ENCODE measurements around the gene CCPG1.

Gene CCPG1

DNA sequence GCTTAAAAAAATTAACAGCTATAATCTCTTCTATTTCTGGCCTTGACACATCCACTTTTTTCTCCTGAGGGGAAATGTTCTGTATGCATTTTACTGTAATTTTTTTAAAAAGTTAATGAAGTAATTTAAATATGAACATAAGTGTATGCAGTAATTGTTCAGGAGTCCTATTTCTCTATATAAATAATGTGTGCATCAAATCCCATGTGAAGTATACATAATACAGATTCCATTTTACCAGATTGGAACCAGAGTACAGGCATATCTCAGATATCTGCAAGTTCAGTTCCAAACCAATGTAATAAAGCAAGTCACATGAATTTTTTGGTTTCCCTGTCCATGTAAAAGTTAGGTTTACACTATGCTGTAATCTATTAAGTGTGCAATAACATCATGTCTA lies 26.6 kb downstream of the CCPG1 start:
- DNase-seq (ENCODE audit: low read depth) = no peak

DNA sequence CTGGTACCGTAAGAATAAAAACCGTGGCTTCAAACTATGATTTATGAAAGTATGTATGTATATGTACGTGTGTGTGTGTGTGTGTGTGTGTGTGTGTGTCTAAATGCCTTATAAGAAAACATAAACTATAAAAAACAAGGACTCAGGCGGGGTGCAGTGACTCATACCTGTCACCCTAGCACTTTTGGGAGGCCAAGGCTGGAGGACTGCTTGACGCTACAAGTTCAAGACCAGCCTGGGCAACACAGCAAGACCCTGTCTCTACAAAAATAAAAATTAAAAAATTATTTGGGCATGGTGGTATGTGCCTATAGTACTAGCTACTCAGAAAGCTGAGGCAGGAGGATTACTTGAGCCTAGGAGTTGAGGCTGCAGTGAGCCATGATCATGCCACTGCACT lies 29.1 kb downstream of the CCPG1 start:
- no peak for DNase-seq (ENCODE audit: low read depth)

DNA sequence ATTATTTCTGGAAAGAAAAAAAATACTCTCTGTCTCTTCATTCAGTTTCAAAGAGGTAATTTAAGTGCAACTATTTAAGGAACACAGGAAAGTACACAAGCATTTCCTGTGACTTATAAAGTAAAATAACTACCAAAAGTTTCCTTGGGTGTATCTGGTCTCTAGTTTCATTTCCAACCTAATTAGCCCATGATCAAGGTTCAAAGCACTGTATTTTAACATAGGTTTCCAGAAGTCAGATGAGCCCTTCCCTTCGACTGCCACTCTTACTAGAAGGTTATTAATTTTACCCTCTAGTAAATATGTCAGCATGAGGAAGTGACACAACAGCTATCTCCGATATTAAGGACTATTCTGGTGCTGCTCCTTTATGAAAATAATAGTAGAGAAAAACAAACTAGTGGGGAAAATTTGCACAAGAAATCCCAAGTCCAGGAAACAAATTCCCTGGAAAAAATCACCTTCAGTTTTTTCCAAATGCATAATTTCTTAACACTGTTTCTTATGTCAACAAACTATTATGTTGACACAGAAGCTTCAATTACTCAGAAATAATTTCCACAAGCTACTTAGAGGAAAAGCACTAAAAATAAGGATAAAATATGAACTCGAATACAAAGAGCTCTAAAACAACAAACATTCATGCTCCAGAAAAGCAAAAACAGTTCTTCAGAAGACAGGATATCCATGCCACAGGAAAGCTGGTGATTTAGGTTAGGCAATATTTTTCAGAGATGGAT lies 35.3 kb downstream of the CCPG1 start:
- no peak for DNase-seq (ENCODE audit: low read depth)

DNA sequence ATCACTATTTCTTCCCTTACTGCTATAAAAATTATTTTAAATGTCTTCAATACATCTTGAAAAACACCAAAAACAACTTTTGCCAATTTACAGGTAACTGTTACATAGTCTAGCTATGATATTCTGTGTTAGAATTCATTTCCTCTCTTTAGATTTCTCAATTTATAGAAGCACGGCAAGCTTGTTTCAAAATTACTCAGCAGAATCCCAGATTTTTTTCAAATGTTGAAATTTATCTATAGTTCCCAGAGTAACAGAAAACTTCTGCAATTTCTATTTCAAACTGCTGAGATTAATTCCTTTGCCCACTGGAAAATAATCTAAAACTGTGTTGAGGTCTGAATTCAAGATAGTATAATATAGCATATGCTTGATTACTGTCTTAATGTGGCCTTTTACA lies 41.2 kb downstream of the CCPG1 start:
- no peak for DNase-seq (ENCODE audit: low read depth)

DNA sequence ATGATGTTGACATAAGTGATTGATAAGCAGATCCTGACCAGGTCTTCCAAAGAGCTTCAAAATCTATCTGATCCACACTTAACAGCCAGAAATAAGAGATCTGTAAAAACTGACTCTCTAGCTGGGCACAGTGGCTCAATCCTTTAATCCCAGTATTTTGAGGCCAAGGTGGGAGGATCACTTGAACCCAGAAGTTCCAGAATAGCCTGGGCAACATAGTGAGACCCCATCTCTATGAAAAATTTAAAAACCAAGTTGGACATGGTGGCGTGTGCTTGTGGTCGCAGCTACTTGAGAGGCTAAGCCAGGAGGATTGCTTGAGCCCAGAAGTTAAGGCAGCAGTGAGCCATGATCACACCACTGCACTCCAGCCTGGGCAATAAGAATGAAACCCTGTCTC lies 45.5 kb downstream of the CCPG1 start:
- no peak for DNase-seq (ENCODE audit: low read depth)

DNA sequence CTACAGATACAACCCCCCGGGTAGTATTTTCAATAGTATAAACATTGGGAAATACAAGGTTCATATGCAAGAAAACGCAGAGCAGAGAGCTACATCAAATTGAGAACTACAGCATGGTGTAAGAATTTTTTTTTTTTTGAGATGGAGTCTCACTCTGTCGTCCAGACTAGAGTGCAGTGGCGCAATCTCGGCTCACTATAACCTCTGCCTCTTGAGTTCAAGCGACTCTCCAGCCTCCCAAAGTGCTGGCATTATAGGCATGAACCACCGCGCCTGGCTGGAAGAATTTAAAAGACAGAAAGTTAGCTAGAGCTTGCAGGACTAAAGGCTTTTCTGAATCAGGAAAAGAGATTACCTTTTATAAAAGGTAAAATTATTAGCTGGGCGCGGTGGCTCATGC lies 47.1 kb downstream of the CCPG1 start:
- no peak for DNase-seq (ENCODE audit: low read depth)

DNA sequence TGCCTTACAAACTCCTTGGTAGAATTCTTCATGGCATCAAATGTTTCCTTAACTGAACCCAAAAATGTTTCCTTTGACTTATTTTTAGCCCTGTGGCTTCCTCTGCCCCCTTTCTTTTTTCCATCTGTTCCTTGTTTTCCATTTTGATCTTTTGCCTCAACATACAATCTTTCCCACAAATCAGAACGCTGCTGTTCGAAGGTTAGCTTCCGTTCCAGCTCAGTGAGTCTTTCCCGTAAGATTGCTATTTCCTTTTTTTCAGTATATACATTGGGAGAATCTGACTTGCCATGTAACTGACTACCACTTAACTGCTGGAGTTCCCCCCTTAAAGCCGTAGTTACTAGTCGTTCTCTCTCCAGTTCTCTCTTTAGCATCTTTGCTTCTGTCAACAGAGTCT lies 47.9 kb downstream of the CCPG1 start:
- DNase-seq (ENCODE audit: low read depth) = no peak

DNA sequence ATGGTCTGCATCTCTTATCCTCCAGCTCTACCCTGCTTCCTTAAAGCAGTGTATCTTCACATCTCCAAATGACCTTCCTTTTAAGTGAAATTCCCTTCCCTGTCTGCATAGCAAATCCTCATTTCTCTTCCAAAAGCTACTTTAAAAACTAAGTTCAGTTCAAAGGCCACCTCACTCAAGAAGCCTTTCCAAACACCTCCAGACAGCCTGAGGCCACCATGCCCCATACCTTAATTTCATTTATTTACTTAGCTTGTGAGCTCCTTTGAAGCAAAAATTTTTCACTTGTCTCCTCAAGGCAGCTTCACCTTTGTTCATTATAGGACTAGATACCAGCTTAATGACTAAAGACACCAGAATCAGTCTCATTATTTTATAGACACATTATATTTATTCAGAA lies 49.7 kb downstream of the CCPG1 start:
- no peak for DNase-seq (ENCODE audit: low read depth)

DNA sequence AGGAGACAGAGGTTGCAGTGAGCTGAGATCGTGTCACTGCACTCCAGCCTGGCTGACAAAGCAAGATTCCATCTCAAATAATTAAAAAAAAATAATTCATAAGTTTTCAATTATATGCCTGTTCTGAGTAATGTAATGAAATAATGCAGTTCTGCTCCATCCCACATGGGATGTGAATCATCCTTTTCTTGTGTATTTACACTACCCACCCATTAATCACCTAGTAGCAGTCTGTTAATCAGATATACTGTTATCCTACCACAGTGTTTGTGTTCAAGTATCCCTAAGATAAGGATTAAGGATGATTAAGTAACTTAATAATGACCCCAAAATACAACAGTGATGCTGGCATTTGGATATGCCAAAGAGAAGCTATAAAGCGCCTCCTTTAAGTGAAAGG lies 50.4 kb downstream of the CCPG1 start:
- no peak for DNase-seq (ENCODE audit: low read depth)

DNA sequence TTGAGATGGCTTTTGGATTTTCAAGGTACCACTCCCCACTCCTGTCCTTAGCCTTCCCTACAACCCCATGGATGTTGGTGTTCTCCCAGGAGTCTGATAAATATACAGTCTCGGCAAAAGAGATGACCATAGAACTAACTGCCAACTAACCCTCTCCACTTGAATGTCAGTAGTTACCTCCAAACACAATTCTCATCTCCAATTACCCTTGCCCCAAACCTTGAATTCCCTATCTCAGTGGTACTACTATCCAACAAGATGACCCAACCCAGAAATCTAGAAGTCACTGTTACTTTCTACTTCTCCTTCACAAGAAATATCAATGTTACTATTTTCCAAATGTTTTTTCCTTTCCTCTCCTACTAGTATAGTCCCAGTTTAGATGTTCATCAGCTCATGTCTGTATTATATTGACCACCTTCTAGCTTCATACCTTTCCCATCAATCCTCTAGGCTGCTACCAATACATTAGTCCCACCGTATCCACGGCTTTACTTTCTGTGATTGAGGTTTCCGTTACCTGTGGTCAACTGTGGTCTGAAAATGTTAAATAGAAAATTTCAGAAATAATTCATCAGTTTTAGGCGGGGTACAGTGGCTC lies 51.1 kb downstream of the CCPG1 start:
- DNase-seq (ENCODE audit: low read depth) = no peak

DNA sequence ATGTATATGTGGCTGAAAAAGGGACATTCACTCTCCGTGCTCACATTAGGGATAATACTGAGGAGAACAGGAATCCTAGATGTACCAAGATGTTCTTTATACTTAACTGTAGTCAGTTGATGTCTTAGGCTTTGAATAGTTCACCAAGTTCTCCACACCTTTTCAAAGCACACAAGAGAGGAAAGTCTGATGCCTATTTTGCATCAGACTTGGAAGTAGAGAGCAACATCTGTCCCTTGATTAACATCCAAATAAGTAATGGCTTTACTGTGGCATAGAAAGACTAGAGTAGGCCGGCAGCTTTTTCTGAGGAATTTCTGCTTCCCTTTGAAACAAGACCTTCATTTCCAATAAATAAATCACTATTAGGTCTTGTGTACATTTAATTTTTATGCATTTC lies 55.1 kb downstream of the CCPG1 start:
- DNase-seq (ENCODE audit: low read depth) = no peak

DNA sequence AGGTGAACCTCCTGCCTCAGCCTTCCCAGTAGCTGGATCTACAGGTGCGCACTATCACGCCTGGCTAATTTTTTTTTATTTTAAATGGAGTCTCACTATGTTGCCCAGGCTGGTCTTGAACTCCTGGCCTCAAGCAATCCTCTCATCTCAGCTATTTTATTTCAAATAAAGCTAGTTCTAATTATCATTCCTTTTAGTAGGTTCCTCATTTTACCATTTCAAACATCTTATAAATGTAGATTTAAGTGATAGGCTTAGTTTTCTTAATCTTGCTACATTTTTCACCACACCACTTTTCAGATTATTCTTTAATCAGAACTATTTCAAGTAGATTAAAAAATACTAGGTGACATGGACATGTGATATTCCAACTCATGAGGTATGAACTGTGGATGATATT lies 58.9 kb downstream of the CCPG1 start:
- DNase-seq (ENCODE audit: low read depth) = no peak

DNA sequence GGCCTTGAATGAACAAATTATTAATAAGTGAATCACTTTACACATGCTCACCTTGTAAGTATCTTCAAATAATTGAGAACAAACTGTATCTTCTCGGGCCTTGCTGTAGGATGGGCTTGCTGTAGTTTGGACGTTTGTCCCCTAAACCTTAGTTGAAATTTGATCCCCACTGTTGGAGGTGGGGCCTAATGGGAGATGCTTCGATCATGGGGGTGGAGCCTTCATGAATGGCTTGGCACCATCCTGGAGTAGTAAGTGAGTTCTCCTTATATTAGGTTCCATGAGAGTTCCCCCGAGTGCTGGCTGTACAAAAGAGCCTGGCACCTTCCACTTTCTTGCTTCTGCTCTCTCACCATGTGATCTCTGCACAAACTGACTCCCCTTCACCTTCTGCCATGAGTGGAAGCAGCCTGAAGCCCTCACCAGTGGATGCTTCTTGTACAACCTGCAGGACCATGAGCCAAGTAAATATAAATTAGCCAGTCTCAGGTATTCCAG lies 59.8 kb downstream of the CCPG1 start:
- no peak for DNase-seq (ENCODE audit: low read depth)

DNA sequence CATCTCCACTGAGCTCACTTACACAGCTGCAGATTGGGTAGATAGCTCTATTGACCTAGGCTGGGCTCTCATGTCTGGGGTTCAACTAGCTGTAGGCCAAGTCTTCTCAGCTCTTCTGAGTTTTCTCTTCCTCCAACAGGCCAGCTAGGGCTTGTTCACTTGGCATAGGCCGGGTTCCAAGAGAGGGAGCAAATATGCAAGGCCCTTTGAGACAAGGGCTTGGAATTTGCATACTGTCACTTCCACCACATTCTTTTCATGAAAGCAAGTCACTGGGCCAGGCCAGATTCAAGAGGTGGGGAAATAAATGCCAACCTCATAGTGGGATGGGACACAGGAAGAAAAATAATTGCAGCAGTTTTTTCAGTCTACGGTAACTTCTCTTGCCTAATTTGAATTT lies 64.0 kb downstream of the CCPG1 start:
- DNase-seq (ENCODE audit: low read depth) = no peak

DNA sequence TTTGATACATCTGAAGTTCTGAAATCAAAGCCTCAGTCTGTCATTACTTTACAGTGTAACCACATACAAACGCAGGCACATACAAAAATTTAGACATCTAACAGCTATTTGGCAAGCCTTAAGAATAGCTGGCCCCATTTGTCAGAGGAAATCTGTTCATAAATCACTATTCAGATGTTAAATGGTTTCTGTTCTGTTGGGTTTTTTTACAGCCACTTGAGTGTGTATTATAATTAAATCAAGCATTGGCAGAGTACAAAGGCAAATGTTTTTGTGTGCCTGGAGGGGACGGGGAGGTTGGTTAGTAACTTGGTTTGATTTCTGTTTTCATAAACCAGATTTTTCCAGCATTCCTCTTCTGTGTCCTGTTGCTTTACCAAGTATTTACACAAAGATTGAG lies 65.0 kb downstream of the CCPG1 start:
- DNase-seq (ENCODE audit: low read depth) = no peak

DNA sequence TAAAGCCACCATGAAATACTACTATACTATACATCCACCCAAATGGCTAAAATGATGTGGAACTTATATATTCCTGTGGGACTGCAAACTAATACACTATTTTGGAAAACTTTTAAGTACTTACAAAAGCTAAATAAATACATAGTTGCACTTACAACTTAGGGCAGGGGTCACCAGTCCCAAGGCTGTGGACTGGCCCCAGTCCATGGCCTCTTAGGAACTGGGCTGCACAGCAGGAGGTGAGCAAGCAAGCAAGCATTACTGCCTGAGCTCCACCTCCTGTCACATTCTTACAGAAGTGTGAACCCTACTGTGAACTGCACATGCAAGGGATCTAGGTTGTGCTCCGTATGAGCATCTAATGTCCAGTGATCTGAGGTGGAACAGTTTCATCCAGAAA lies 71.0 kb downstream of the CCPG1 start:
- no peak for DNase-seq (ENCODE audit: low read depth)

DNA sequence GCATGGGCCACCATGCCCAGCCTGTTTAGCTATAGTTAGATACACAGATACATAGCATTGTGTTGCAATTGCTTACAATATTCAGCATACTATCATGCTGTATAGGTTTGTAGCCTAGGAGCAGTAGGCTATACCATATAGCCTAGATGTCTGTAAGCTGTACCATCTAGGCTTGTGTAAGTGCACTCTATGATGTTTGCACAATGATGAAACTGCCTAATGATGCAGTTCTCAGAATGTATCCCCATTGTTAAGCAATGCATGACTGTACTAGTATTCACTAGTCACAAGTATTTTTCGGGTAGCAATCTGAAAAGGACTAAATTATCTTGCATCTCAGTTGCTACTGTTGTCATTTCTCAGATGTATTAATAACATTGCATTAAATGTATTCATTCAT lies 73.2 kb downstream of the CCPG1 start:
- DNase-seq (ENCODE audit: low read depth) = no peak

DNA sequence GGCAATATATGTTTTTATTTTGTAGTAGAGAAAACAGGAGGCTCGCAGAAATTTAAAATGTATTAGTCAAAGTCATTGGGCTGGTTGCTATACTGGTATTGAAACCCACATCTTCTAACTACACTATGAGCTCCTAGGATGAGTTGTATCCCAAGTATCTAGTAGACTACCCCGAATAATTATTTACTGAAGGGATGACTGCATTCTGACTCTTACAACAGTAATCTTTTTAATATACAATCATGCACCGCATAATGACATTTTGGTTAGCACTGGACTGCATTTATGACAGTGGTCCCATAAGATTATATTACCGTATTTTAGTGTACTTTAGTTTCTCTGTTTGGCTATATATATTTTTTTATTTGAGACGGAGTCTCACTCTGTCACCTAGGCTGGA lies 73.8 kb downstream of the CCPG1 start:
- DNase-seq (ENCODE audit: low read depth) = no peak

DNA sequence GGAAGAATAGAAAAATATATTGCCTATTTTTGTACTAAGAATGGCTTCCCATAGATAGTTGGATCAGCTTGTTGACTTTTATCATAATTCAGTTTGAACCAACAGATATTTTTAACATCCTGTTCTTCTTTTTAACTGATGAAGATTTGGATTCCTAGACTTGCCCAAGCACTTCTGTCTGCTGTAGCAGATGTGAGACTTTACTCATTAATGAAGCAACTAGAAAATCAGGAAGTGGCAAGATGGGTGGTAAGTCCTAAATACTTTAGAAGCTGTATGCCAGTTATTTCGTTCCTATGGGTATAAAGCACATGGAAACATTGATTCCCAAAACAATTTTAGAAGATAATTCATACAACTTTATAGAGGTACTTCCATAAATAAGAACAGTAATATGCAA lies 80.8 kb downstream of the CCPG1 start:
- no peak for DNase-seq (ENCODE audit: low read depth)

DNA sequence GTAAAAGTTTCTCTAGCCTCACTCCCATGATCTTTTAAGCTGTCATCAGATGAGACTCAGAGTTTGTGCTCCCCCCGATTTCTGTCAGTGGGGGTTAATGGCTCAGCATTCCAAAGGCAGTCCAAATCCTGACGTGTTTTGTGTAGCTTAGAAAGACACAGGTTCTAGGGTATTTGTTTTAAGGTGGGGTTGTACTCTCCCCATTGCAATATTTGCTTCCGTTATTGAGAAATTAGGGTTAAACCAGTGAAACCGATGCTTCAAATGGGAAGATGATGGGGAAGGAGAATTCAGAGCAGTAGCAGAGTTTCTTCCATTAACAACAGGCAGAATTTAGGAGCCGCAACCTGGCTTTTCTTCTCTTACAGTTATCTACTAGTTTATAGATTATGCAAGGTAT lies 85.7 kb downstream of the CCPG1 start:
- no peak for DNase-seq (ENCODE audit: low read depth)

DNA sequence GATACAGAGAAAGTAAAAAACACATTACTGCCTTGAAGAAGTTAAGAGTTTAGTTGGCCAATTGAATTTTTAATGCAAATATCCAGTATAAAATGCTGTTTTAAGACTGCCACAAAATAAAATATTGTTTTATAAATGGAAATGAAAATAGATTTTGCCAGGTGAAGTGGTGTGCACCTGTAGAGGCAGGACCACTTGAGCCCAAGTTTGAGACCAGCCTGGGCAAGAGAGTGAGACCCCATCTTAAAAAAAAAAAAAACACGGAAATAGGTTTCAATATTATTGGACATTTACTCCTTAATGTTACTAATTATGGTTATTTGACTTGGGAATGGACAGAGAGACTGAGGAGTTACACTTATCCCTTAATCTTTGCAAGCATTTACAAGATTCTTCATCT lies 87.2 kb downstream of the CCPG1 start:
- DNase-seq (ENCODE audit: low read depth) = no peak

DNA sequence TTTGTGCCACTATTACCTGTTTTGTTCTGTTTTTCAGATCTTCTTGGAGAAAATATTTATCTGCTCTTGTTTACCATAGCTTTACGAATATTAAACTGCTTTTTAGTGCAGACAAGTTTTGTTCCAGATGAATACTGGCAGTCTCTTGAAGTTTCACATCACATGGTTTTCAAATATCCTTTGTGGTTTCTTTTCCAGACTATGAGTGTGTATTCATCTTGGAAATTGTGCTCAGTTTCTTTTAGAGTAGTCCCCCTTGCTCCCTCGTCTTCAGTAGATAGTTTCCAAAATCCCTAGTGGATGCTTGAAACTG lies 88.0 kb downstream of the CCPG1 start:
- DNase-seq (ENCODE audit: low read depth) = no peak

DNA sequence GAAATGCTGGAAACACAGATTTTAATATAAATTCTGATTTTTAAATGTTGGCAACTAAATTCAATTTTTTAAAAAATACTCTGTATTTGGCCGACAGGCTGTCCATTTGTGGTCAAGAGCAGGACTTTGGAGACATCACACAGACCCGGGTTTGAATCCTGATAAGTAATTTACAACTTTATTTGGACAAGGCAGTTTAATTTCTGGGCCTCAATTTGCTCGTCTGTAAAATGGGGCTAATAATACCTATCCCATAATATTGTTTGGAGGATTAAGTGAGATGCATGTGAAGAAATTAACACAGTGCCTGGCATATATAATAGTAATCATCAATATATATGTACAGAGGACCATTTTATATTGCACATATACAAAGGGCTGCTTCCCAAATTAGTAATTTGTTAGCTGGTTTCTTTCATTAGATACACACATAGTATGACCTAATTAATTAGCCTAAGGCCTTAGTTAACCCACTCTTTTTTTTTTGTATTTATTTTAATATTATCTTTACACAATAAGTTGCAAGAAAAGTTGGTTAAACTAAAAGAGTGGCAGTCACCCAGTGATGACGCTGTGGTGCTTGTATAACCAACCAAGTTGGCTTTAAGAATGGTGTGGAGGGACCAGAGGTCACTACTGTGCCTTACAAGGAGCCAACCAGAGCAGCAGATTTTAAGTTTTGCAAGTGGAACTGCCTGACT lies 88.5 kb downstream of the CCPG1 start:
- DNase-seq (ENCODE audit: low read depth) = no peak

Measured in stimulated activated CD8-positive, alpha-beta memory T cell treated with anti-CD3 and anti-CD28 coated beads, Interleukin-4, amount 100 ng/mL, for 24 hours (primary cell).